NCI-H774 (cell line): Measurements from ENCODE around the gene SMDT1.
"Not testable (repeated sequence)": the region's sequence is repeated elsewhere in the genome, so short reads cannot be mapped to it uniquely, and the experiment has no call there.

Experiments used
- DNase-seq: peaks from one replicate; lab custom pipeline; 2025; lab: John Stamatoyannopoulos, UW

SMDT1 gene

DNA sequence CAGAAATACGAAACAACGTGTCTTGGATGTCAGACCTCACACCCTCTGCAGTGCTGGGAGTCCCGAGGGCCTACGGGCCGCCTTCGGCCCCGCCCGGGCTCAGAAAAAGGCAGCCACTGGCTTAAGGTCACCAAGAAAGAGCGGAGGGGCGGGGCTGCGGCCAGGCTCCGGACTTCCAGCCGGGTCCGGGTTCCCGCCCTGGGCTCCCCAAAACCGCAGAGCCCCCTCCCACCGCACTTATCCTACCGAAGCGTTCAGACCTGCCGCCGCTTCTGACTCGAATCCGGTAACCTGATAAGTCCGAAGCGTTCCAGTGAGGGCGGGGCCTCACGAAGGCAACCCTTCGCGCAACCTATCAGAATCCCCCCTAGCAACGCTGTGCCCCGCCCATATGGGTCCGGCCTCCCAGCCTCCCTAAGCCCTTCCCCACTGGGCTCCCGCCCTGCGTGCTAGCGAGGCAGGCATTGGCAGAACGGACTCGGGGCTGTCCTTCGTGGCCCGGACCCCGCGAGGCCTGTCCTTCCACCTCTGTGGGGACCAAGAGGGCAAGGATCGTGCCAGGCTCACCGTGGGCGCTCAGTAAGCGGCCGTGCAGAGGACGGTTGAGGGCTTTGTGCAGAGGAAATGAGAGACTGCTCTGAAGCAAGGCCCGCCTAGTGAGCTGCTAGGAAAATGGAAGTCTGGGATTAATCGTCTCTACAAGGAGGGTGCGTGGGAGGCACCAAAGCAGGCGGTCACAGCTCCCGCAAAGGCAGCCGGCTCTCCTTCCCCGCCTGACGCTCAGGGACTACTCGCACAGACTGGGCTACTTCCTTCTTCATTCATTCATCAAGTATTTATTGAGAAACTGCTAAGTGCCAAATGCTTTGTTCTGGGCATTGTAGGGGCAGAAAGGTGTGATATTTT, 8.7 kb upstream of the SMDT1 start, which contains the start of gene NAGA:
Gene NAGA (minus strand): TSS at position 296 of the 906 bp plus-strand sequence. CDS start 515 bp downstream, outside the sequence.
- peak; percentile 81 for DNase-seq

DNA sequence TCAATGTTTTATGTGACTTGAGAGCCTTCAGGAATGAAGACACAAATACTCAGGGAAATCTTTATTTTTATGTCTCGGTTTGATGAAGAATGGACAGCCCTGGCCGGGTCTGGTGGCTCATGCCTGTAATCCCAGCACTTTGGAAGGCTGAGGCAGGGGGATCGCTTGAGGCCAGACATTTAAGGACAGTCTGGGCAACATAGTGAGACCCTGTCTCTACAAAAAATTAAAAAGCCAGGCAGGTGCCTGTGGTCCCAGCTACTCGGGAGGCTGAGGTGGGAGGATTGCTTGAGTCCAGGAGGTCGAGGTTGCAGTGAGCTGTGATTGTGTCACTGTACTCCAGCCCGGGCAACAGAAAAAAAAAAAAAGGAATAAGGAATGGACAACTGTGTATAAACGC, 8.0 kb upstream of the SMDT1 start:
- not testable (repeated sequence) for DNase-seq

DNA sequence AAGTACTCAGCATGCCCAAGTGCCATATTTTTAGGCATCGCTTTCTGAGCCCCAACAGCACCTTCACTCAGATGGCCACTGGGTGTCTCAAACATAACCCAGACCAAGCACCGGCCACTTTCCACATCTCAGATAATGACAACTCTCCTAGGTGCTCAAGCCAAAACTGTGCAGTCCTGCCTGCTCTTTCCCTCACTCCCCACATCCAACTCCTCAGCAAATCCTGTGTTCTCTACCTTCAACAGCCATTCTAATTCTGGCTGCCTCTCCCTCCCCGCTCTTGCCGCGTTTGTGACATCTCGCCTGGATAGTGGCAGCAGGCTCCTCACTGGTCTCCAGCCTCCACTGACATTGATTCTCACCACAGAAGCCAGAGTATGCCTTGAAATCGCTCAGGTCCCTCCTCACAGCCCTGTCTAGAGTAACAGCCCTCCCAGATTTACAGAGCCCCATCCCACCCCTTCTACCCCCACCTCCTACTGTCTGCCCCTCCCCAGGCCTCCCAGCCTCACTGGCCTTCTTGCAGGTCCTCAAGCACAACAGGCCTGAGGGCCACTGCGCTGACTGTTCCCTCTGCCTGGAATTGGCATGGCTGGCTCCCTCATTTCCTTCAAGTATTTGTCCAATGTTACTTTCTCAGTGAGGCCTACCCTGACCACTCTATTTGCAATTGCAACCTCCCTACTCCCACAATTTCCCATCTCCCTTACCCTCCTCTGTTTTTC, 6.7 kb upstream of the SMDT1 start:
- no peak for DNase-seq

DNA sequence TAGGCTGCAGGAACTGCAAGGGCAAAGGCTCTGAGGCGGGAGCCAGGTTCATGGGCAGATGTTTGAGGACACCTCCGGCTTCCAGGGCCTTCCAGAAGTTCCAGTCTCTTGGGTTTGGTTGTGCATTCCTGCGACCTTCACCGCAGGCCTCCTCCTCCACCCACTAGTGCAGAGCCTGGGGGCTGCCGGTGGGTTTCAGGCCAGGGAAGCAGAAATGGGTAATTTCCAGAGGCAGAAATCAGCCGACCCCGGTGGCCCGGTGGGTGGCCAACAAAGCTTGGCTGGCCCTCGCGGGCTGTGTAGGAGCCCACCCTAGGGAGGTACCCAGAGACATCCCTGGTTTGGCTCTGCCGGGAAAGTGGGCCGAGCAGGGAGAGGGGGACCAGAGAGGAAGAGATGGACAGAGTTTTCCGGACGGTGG, 5.9 kb upstream of the SMDT1 start:
- DNase-seq = no peak

DNA sequence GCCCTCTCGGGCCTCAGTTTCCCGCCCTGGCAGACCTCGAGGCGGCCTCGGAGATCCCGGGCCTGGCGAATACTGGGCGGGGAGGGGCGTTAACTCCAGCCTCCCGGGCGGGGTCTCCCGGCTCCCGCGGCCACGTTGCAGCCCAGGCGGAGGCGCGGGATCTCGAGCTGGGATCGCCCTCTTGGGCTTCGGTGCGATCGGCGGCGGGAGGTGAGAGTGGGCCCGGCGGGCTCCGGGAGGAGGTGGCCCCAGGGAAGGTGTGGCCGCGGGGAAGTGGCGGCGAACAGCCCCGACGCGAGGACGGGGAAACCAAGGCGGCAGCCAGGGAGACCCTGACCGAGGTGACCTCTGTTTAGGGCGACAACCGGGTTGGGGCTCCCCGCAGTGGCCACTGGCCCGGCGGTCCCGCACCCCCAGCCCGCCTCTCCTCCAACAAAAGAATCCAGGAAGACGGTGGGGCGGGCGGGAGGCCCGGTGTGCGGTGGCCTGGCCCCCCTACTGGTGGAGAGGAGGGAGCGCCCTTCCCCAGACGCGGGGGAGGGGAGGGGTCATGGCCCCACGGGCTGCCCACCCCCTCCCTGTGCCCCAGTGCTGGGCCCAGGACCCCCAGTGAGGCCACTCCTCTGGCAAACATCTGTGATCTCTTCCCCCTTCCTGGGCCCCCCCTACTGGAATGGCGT, 5.2 kb upstream of the SMDT1 start, which contains the start of gene PHETA2:
Gene PHETA2 (plus strand): TSS at position 117 of the 680 bp plus-strand sequence. CDS start 3,046 bp downstream, outside the sequence.
- DNase-seq = no peak

DNA sequence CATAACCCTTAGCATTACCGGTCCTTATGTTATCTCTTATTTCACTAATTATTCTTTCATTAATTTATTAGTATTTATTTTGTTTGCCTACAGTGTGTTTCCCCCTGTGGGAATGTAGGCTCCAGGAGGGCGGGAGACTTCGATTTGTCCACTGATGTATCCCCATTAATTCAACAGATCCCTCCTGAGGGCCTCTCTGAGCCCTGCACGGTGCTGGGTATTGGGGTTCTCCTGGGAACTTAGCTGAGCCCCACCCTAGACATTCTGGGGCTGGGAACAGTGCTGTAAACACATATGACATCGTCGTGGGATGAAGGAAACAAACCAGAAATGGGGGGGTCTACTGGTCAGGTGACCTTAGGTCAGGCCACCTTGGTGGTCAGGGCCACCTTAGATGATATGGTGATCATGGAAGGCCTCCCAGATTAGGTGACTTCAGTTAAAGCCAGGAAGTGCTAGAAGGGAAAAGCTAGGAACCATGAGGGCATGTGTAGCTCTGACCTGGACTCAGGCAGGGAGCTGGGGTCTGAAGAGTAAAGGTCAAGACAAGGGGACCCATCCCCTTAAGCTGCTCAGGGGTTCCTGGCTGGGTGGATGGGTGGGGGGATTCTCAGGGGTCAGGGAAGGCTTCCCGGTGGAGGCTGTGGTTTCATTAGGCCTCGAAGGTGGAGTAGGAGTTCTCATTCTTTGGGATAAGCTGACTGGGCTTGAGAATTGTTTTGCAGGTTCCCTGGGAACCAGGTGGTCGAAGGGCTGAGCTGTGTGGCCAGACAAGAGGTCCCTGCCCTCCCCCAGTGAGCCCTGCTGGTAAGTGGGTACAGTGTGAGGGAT, 4.4 kb upstream of the SMDT1 start:
- DNase-seq = no peak

DNA sequence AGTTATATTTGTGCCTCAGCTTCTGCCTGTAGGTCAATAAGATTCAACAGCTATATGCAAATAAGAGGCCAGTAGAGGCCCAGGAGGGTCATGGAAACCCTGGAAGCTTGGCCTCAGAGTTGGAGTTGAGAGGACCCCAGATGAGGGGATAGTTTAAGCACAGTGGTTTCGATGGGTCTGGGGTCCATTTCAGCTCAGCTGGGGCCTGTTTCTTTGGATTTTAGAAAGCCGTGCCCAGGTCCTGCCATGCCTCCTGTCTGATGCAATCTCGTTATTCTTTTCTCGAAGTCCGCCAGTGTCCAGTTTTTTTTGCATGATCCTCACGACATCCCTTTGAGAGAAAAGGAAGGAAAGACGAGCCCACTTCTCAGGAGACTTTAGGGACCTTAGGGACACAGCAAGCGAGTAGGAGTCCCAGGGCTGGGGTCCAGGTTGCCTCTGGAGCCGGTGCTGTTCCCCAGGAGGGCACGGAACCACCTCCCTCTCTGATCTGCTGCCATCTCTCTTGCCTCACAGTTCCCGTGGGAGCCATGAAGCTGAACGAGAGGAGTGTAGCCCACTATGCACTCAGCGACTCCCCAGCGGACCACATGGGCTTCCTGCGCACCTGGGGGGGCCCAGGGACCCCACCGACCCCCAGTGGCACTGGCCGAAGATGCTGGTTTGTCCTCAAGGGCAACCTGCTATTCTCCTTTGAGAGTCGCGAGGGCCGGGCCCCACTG, 2.6 kb upstream of the SMDT1 start:
- no peak for DNase-seq

DNA sequence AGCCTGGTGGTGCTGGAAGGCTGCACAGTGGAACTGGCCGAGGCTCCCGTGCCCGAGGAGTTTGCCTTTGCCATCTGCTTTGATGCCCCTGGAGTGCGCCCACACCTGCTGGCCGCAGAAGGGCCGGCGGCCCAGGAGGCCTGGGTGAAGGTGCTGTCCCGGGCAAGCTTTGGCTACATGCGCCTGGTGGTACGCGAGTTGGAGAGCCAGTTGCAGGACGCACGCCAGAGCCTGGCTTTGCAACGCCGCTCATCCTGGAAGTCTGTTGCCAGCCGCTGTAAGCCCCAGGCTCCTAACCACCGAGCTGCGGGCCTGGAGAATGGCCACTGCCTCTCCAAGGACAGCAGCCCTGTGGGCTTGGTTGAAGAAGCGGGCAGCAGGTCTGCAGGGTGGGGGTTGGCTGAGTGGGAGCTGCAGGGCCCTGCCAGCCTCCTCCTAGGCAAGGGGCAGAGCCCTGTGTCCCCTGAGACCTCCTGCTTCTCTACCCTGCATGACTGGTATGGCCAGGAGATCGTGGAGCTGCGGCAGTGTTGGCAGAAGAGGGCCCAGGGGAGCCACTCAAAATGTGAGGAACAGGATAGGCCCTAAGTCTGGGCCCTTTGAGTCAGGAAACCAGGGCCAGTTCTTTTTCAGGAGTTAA, 1.9 kb upstream of the SMDT1 start:
- no peak for DNase-seq

DNA sequence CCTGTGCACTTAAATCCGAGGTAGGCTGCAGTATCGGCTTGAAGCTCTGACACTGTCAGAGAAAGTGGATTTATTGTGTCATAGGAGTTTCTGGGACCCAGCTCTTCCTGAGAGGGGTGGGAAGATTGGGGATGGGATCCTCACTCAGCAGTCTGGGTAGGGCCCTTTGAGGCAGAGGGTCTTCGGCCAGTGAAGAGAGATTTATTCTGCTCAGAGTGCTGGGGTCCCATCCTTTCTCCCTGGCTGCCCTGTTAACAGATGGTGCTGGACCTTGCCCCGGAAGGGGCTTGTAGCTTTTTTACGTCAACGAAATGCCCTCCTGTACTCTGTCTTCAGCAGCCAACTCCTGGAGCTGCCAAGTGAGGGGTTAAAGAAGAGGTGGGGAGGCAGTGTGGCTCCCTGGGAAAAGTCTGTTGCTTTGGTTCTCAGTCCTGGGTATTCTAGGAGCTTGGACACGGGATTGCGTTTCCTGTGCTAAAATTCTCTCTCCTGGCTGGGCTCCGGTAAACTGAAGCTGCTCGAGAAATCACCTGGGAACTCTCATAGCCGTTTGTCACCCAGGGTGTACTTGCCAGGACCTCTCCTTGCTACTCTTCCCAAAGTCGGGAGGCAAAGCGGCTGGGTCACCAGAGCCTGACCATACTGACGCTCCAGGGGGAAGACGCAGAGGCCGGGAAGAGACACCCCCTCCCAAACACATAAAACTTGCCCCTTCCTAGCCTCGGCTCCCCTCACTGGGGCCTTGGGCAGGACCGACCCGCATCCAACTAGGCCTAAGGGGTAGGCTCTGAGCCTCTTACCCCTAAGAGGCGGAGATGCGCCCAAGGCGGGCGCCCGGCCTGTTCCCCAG, 806 bp upstream of the SMDT1 start:
- no peak for DNase-seq

DNA sequence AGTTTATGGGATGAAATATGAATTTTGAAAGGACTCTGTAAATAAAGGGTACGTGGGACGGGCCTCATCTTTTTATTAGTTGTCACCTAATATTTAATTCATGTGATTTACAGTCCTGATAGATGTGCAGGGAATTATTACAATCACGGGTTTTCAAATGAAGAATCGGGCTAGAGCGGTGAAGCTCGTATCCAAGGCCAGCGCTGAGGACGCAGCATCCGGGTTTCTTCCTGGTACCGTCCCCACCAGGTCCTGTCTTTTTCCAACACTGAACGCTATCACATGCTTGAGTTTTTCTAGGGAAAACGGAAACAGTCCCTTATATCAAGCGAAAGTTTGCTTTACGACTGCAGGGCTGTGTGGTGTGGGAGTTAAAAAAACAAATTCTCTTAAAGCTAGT, 787 bp downstream of the SMDT1 start:
- DNase-seq = no peak

DNA sequence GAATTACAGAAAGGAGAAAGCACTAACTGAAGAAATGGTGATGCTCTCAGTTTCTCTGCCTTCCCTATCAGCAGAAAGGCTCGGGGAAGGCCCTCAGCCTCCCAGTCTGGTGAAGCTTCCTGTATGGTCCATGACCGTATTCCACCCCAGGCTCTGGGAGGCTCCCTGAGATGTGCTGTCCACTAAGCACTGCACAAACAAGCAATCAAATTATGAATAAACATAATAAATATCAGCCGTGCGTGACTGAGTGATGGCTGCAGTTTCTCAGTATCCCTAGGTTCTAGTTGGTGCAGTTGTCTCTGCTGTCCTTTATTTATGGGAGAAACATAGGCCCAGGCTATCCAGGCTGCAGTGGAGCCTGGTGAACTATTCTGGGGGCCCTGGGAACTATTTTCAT, 3.6 kb downstream of the SMDT1 start:
- no peak for DNase-seq

DNA sequence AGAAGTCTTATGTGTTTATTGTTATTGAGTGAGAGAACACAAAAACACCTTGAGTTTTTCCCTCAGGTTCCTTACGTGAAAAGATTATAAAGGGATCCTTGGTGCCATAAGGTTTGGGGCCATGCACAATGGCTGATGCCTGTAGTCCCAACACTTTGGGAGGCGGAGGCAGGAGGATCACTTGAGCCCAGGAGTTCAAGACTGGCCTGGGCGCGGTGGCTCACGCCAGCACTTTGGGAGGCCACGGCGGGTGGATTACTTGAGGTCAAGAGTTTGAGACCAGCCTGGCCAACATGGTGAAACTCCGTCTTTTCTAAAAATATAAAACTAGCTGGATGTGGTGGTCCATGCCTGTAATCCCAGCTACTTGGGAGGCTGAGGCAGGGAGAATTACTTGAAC, 5.4 kb downstream of the SMDT1 start:
- no peak for DNase-seq

DNA sequence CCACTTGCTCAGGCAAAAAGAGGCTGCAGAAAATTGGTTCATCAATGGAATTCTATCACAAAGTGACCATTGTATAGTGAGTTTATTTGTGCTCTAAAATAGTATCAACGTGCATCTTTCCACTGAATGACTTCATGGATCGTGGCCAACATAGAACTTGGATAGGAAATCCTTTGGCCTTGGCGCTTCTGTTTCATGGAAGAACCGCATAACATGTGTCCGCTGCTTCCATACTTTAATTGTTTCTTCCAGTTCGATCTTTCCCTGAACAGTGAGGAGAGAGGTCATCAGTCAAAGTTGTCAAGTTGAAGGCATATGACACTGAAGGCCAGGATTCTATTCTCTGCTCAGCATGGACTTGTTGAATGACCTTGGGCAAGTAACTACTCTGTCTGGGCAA, 6.6 kb downstream of the SMDT1 start:
- DNase-seq = no peak

DNA sequence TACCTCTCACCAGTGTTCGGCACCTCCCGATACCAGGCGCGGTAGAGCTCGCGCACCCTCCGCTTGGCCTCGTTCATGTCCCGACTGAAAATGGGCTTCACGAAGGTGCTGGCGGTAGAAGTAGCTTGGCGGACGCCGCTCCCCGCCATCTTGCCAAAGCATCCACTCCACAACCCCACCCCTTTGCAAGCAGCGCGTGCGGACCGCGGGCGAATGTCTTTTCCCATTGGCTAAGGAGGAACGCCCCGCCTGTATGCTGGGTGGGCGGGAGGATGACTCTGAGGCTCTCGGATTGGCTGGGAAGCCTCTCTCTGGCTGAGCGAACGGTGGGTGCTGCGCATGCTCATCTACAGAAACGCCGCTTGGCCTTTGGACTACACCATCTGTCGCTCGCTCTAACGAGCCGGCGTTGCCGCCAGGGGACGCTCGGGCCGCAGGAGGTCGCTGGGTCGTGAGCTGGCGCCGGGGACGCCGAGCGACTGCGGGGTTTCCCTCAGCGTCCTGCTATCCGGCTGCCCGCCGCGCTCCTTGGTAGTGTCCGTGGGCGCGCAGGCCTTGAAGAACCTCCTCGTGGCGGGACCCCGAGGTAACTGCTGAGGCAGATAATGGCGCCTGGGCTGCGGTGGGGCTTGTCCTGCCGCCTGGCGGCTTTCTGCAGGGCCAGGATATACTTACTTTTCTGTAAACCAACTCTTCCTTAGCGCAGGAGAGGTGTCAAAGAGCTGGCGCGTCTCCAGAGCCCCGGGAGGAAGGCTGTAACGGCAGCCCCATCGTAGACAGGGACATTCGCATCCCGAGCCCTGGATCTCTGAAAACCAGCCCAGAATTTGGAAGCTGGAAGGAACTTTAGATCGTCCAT, 11.3 kb downstream of the SMDT1 start, which contains the start of gene NDUFA6:
Gene NDUFA6 (minus strand): TSS at position 177 of the 859 bp plus-strand sequence. CDS start 28 bp downstream, at position 149.
- peak; percentile 94 for DNase-seq

DNA sequence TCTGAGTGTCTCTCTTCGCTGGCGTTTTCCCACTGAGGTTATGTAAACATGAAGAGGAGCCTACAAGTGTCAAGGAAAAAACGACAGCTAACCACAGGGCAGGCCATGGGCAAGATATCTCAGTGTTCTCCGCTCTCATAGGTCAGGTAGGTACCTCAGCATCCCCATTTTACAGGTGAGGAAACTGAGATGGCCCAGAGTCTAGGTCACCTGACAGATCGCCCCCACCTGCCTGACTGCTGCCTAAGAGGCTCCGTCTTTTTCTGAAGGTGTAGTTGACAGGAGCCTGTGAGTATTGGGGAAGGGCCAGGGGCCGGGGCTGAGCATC, 11.9 kb downstream of the SMDT1 start:
- no peak for DNase-seq

DNA sequence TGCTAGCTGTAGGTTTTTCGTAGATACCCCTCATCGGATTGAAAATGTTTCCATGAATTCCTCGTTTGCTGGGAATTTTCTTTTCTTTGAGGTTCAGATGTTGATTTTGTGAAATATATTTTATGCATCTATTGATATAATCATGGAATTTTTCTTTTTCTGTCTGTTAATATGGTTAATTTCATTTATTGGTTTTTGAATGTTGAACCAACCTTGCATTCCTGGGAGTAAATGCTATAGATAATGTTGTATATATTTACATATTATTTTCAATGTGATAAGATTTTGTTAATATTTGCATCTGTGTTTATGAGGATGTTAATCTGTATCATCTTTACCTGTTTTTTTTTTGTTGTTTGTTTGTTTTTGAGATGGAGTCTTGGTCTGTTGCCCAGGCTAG, 21.7 kb downstream of the SMDT1 start:
- DNase-seq = no peak

DNA sequence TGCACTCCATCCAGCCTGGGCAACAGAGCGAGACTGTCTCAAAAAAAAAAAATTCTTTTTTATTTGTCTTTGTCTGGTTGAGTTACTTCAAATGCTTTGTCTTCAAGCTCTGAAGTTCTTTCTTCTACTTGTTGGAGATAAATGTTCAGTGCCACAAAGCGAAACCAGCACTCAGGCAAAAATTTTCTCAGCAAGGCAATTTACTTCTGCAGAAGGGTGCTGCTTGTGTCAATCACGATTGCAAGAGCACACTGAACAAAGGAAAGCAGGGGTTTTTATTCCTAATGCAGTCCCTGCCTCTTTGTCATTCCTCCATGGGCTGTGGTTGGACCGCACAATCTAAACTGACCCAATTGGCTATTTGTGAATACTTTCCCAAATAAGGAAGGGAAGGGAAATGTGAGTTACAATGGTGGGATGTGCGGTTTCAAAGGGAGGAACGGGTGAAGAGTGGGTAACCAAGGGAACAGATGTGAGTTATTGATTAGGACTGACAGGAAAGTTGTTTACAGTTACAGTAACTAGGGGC, 24.9 kb downstream of the SMDT1 start:
- not testable (repeated sequence) for DNase-seq

DNA sequence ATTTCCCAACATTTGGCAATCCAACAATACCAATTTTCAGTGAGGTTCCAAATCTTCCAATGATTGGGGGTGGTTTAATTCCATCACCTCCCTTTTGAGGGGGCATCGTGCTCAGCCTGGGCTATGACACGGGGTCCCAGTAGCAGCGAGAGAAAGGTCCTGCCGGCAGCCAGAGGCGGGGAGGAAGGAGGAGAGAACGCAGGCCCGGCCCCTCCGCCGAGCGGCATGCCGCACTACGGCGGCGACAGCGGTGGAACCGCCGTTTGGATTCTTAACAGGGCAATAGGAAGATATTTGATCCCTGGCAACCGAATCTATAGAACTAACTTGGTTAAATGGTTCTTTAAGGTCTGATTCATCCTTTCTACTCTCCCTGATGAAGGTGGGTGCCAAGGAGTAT, 29.3 kb downstream of the SMDT1 start:
- no peak for DNase-seq
